ENCODE data around the gene DOCK4.

Gene DOCK4

GRCh38 chr7:112081778-112082177 lies 124.4 kb downstream of the DOCK4 start:
- DNase-seq (ENCODE audit: low spot score), result no peak
- TF ChIP-seq CTCF (IDR thresholded peaks at IDR 0.05; ENCODE audit: extremely low read depth, missing control alignments), result no peak

GRCh38 chr7:112080978-112081377 lies 125.2 kb downstream of the DOCK4 start:
- TF ChIP-seq CTCF (IDR thresholded peaks at IDR 0.05; ENCODE audit: extremely low read depth, missing control alignments), result no peak
- no peak for DNase-seq (ENCODE audit: low spot score)

- TF ChIP-seq CTCF (IDR thresholded peaks at IDR 0.05; ENCODE audit: extremely low read depth, missing control alignments), result no peak
- peak; percentile 21 for DNase-seq (ENCODE audit: low spot score)
Observed at GRCh38 chr7:112080441-112080840, 125.8 kb downstream of the DOCK4 start.

- no peak for DNase-seq (ENCODE audit: low spot score)
- TF ChIP-seq CTCF (IDR thresholded peaks at IDR 0.05; ENCODE audit: extremely low read depth, missing control alignments), result no peak
Observed at GRCh38 chr7:112079673-112080072, 126.5 kb downstream of the DOCK4 start.

- no peak for DNase-seq (ENCODE audit: low spot score)
- TF ChIP-seq CTCF (IDR thresholded peaks at IDR 0.05; ENCODE audit: extremely low read depth, missing control alignments), result no peak
Observed at GRCh38 chr7:112079122-112079521, 127.1 kb downstream of the DOCK4 start.

- TF ChIP-seq CTCF (IDR thresholded peaks at IDR 0.05; ENCODE audit: extremely low read depth, missing control alignments), result no peak
- no peak for DNase-seq (ENCODE audit: low spot score)
Observed at GRCh38 chr7:112076324-112076723, 129.9 kb downstream of the DOCK4 start.

GRCh38 chr7:112074464-112074863 lies 131.7 kb downstream of the DOCK4 start:
- no peak for DNase-seq (ENCODE audit: low spot score)
- TF ChIP-seq CTCF (IDR thresholded peaks at IDR 0.05; ENCODE audit: extremely low read depth, missing control alignments), result no peak
